Neural cell (in vitro differentiated cells): Measurements from ENCODE around the gene FOXP4. TPM values are rescaled to one million over a fixed set of nuclear protein-coding genes. Genes with fewer than 3 reads are reported as not detected.

ENCODE experiments used
- H2AFZ ChIP-seq: fragments of 200-600, 300-800 bp; sonication (generic), shearing (Covaris generic); 2 replicates; pipeline ENCODE4 v1.6.0; 2014; ENCODE audit warnings: low read depth, mild to moderate bottlenecking, antibody characterized with exemption, low read length, moderate library complexity
- H3F3A ChIP-seq: fragments of 200-600 bp; shearing (Covaris generic); 2 replicates; pipeline ENCODE4 v1.6.1; 2016; ENCODE audit warnings: mild to moderate bottlenecking, moderate library complexity, mixed read lengths, antibody characterized with exemption, low read length; ENCODE audit not compliant: insufficient read depth, poor library complexity, severe bottlenecking
- H3K27ac ChIP-seq: fragments of 200-600, 300-800 bp; sonication (generic), shearing (Covaris generic); 2 replicates; pipeline ENCODE4 v1.5.1; 2014; ENCODE audit warnings: mild to moderate bottlenecking, low read length, moderate library complexity
- H3K27me3 ChIP-seq: fragments of 300-800, 200-600 bp; sonication (generic), shearing (Covaris generic); 2 replicates; pipeline ENCODE4 v1.6.0; 2014; ENCODE audit warnings: mild to moderate bottlenecking, low read depth, low read length, moderate library complexity; ENCODE audit not compliant: insufficient read depth
- H3K36me3 ChIP-seq: fragments of 300-800, 200-600 bp; sonication (generic), shearing (Covaris generic); 2 replicates; pipeline ENCODE4 v1.5.1; 2014; ENCODE audit warnings: mild to moderate bottlenecking, antibody characterized with exemption, low read length, moderate library complexity; ENCODE audit not compliant: insufficient read depth
- H3K4me2 ChIP-seq: fragments of 300-800, 200-600 bp; sonication (generic), shearing (Covaris generic); 2 replicates; pipeline ENCODE4 v1.6.0; 2014; ENCODE audit warnings: mild to moderate bottlenecking, low read length
- H3K4me3 ChIP-seq: fragments of 300-800, 200-600 bp; sonication (generic), shearing (Covaris generic); 2 replicates; pipeline ENCODE4 v1.5.1; 2014; ENCODE audit warnings: mild to moderate bottlenecking, low read length, moderate library complexity
- H3K79me2 ChIP-seq: fragments of 200-600 bp; shearing (Covaris generic); replicated peaks from 2 replicates; pipeline ENCODE4 v1.6.0; 2014; ENCODE audit warnings: mild to moderate bottlenecking, low read length, moderate library complexity; ENCODE audit not compliant: insufficient read depth
- H3K9ac ChIP-seq: fragments of 300-800, 200-600 bp; sonication (generic), shearing (Covaris generic); 2 replicates; pipeline ENCODE4 v1.6.1; 2016; ENCODE audit warnings: mild to moderate bottlenecking, low read length, mixed read lengths
- H3K9me2 ChIP-seq: fragments of 200-600 bp; shearing (Covaris generic); 2 replicates; pipeline ENCODE4 v1.6.1; 2016; ENCODE audit warnings: mild to moderate bottlenecking, low read length, mixed read lengths; ENCODE audit not compliant: insufficient read depth
- H3K9me3 ChIP-seq: fragments of 200-600, 300-800 bp; sonication (generic), shearing (Covaris generic); 2 replicates; pipeline ENCODE4 v1.6.1; 2016; ENCODE audit warnings: mild to moderate bottlenecking, mixed run types, low read length, moderate library complexity, mixed read lengths
- H4K20me1 ChIP-seq: fragments of 200-600 bp; shearing (Covaris generic); 2 replicates; pipeline ENCODE4 v1.6.1; 2016; ENCODE audit warnings: mild to moderate bottlenecking, mixed run types; ENCODE audit not compliant: insufficient read depth
- EP300 ChIP-seq: fragments of 450-650 bp; conservative IDR thresholded peaks from 2 replicates; pipeline ENCODE4 v1.6.1; 2014; ENCODE audit warnings: antibody characterized with exemption, mild to moderate bottlenecking, moderate library complexity; ENCODE audit not compliant: poor library complexity, severe bottlenecking
- EZH2 ChIP-seq: fragments of 200-600, 300-800 bp; shearing (Covaris generic), sonication (generic); IDR thresholded peaks from 2 replicates; pipeline ENCODE4 v1.6.1; 2014; ENCODE audit warnings: antibody characterized with exemption, low read length, borderline replicate concordance, mild to moderate bottlenecking; ENCODE audit not compliant: insufficient read depth, poor library complexity, severe bottlenecking
- MXI1 ChIP-seq: fragments of 450-650 bp; conservative IDR thresholded peaks from 2 replicates; pipeline ENCODE4 v1.6.1; 2014; ENCODE audit warnings: antibody characterized with exemption, mild to moderate bottlenecking; ENCODE audit not compliant: poor library complexity, severe bottlenecking
- POLR2AphosphoS5 ChIP-seq: IDR thresholded peaks from 2 replicates; pipeline ENCODE4 v1.6.1; 2012
- RAD21 ChIP-seq: fragments of 450-650 bp; conservative IDR thresholded peaks from 2 replicates; pipeline ENCODE4 v1.6.1; 2014; ENCODE audit warnings: antibody characterized with exemption, mild to moderate bottlenecking, moderate library complexity
- SMC3 ChIP-seq: fragments of 450-650 bp; conservative IDR thresholded peaks from 2 replicates; pipeline ENCODE4 v1.6.1; 2014; ENCODE audit warnings: antibody characterized with exemption, mild to moderate bottlenecking, moderate library complexity; ENCODE audit not compliant: poor library complexity
- polyA plus RNA-seq: library from polyadenylated mRNA; depleted of rRNA; stranded (reverse); fragments of >200 nt; gene quantifications from 2 replicates; pipeline ENCODE4 v1.2.3, GENCODE V29; 2014
- TF ChIP-seq, protein P1 (sequence below): IDR thresholded peaks from 2 replicates; pipeline ENCODE4 v1.6.1; 2012; ENCODE audit warnings: borderline replicate concordance
- TF ChIP-seq, protein P2 (sequence below): fragments of 450-650 bp; IDR thresholded peaks from 2 replicates; pipeline ENCODE4 v1.5.1; 2014; ENCODE audit warnings: antibody characterized with exemption, mild to moderate bottlenecking, moderate library complexity; ENCODE audit not compliant: poor library complexity, severe bottlenecking

FOXP4 gene
- polyA plus RNA-seq, 1 donor from 2014 or later = 7.1 TPM

DNA sequence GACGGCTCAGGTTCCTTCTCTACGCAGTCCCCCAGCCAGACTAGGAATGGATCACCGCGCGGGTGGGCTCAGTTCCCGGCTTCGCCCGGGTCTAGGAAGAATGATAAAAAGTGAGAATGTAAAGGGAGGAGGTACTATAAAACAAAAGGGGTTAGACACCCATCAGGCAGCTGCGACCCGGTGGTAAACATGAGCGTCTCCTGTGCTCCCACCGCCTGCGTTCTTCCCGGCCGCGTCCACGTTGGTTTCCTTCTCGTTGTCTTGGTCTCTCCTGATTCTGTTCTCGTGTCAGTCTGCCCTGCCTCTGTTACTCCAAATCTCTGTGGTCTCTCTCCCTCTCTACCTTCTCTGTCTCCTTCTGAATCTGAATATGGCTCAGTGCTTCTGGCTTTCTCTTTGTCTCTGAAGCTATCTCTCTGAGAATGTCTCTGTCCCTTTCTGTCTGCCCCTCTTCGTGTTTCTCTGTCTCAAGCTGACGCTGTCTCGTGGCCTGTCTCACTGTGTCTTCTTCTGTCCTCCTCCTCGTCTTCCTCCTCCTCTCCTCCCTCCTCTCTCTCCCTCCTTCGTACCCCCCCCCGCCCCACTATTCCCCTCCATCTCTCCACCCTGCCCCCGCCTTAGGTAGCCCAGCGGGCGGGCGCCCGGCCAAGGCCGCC, 41.6 kb upstream of the FOXP4 start:
- Histone ChIP-seq H2AFZ (no peak overlapping the region), H3K9me3 (no peaks in the 10 kb centered on the region), H3K9ac (peak overlapping the region; percentile 17), H3K4me2 (no peak overlapping the region), H3K79me2 (no peaks in the 10 kb centered on the region), H3F3A (no peaks in the 10 kb centered on the region), H3K36me3 (no peaks in the 10 kb centered on the region), H3K9me2 (no peaks in the 10 kb centered on the region), H3K27ac (no peak overlapping the region), H4K20me1 (no peaks in the 10 kb centered on the region), H3K27me3 (peaks cover 48% of the 10 kb centered on the region), H3K4me3 (peak overlapping the region; percentile 56)
- TF ChIP-seq POLR2AphosphoS5 = no peak
- TF ChIP-seq RAD21 = no peak
- no peak for TF ChIP-seq EP300
- TF ChIP-seq, protein P1, sequence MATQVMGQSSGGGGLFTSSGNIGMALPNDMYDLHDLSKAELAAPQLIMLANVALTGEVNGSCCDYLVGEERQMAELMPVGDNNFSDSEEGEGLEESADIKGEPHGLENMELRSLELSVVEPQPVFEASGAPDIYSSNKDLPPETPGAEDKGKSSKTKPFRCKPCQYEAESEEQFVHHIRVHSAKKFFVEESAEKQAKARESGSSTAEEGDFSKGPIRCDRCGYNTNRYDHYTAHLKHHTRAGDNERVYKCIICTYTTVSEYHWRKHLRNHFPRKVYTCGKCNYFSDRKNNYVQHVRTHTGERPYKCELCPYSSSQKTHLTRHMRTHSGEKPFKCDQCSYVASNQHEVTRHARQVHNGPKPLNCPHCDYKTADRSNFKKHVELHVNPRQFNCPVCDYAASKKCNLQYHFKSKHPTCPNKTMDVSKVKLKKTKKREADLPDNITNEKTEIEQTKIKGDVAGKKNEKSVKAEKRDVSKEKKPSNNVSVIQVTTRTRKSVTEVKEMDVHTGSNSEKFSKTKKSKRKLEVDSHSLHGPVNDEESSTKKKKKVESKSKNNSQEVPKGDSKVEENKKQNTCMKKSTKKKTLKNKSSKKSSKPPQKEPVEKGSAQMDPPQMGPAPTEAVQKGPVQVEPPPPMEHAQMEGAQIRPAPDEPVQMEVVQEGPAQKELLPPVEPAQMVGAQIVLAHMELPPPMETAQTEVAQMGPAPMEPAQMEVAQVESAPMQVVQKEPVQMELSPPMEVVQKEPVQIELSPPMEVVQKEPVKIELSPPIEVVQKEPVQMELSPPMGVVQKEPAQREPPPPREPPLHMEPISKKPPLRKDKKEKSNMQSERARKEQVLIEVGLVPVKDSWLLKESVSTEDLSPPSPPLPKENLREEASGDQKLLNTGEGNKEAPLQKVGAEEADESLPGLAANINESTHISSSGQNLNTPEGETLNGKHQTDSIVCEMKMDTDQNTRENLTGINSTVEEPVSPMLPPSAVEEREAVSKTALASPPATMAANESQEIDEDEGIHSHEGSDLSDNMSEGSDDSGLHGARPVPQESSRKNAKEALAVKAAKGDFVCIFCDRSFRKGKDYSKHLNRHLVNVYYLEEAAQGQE = no peak

DNA sequence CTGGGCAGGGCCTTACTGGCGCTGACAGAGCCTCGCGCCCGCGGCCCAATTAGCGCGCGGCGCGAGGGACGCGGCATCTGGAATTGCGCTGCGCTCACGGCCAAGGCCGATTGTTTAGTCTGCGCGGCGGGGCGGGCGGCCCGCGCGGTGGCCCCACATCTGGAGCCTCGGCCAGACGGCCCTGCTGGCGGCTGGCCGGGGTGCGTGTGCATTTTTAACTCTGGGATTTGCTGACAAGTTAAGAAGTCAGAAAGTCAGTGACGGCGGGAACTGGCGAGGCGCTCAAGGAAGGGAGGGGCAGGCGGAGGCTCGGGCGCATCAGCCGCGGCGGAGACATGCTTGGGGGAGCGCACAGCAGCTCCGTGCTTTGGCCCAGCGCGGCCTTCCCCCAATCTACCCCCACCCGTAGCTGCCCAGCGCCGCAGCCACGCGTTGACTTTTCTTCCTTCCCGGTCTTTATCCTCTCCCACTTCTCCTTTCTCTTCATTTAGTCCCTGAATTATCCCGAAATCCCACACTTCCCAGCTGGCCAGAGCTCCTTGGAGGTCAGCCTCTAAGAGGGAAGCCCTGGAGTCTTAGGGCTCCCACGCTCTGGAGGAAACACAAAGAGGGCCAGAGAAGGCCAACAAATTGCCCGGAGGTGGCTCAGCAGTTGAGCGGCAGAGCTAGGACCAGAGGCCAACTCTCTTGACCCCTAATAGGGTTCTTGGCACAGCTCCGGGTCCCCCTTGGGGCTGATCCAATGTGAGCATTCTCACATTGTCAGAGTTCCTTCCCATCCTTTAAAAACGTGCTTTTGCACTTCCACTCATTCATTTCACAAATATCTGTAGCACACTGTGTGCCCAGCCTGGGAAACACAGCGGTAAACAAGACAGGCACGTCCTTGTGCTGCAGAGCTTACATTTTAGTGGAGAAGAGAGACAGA, 40.8 kb upstream of the FOXP4 start:
- Histone ChIP-seq H3F3A (no peaks in the 10 kb centered on the region), H3K9me2 (no peaks in the 10 kb centered on the region), H3K4me3 (peak overlapping the region; percentile 56), H3K27me3 (peaks cover 48% of the 10 kb centered on the region), H2AFZ (no peak overlapping the region), H3K36me3 (no peaks in the 10 kb centered on the region), H3K27ac (no peak overlapping the region), H3K4me2 (no peak overlapping the region), H3K9ac (no peak overlapping the region), H3K9me3 (no peaks in the 10 kb centered on the region), H4K20me1 (no peaks in the 10 kb centered on the region), H3K79me2 (no peaks in the 10 kb centered on the region)
- TF ChIP-seq POLR2AphosphoS5 (no peak), SMC3 (no peak), MXI1 (no peak), EZH2 (peak; percentile 27)
- TF ChIP-seq, protein P1 = no peak
- TF ChIP-seq, protein P2, sequence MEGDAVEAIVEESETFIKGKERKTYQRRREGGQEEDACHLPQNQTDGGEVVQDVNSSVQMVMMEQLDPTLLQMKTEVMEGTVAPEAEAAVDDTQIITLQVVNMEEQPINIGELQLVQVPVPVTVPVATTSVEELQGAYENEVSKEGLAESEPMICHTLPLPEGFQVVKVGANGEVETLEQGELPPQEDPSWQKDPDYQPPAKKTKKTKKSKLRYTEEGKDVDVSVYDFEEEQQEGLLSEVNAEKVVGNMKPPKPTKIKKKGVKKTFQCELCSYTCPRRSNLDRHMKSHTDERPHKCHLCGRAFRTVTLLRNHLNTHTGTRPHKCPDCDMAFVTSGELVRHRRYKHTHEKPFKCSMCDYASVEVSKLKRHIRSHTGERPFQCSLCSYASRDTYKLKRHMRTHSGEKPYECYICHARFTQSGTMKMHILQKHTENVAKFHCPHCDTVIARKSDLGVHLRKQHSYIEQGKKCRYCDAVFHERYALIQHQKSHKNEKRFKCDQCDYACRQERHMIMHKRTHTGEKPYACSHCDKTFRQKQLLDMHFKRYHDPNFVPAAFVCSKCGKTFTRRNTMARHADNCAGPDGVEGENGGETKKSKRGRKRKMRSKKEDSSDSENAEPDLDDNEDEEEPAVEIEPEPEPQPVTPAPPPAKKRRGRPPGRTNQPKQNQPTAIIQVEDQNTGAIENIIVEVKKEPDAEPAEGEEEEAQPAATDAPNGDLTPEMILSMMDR = no peak
